Type B pancreatic cell (in vitro differentiated cells): ENCODE measurements around the gene RPS27L. TPM values are rescaled to one million over a fixed set of nuclear protein-coding genes. Genes with fewer than 3 reads are reported as not detected.

Experiments used
- DNase-seq: peaks from one replicate; pipeline ENCODE4 v3.0.0; 2021; ENCODE audit warnings: mixed read lengths; ENCODE audit not compliant: unreplicated experiment; ENCODE audit errors: extremely low spot score
- H3K27ac Mint-ChIP-seq: 2 replicates; pipeline ENCODE4 v1.8.0; 2021; ENCODE audit warnings: mild to moderate bottlenecking, mixed read lengths
- H3K27me3 Mint-ChIP-seq: 2 replicates; pipeline ENCODE4 v1.8.0; 2021; ENCODE audit warnings: mixed read lengths
- H3K36me3 Mint-ChIP-seq: 2 replicates; pipeline ENCODE4 v1.8.0; 2021; ENCODE audit warnings: mixed read lengths
- H3K4me1 Mint-ChIP-seq: one replicate; pipeline ENCODE4 v1.8.0; 2021; ENCODE audit warnings: mixed read lengths; ENCODE audit not compliant: unreplicated experiment
- H3K4me3 Mint-ChIP-seq: 2 replicates; pipeline ENCODE4 v1.8.0; 2021; ENCODE audit warnings: mild to moderate bottlenecking, mixed read lengths
- H3K9me3 Mint-ChIP-seq: 2 replicates; pipeline ENCODE4 v1.8.0; 2021; ENCODE audit warnings: mixed read lengths
- total RNA-seq: library from RNA; stranded (reverse); gene quantifications from 2 replicates; pipeline ENCODE4 v1.2.1, GENCODE V29; 2021; ENCODE audit warnings: low replicate concordance
- TF ChIP-seq, protein P1 (sequence below): fragments of 200-600 bp; sonication (generic); conservative IDR thresholded peaks from 2 replicates; pipeline ENCODE4 v1.5.0; 2021; ENCODE audit warnings: antibody characterized with exemption, mild to moderate bottlenecking

Gene RPS27L
- total RNA-seq, 1 donor from 2014 or later: 205 TPM

DNA sequence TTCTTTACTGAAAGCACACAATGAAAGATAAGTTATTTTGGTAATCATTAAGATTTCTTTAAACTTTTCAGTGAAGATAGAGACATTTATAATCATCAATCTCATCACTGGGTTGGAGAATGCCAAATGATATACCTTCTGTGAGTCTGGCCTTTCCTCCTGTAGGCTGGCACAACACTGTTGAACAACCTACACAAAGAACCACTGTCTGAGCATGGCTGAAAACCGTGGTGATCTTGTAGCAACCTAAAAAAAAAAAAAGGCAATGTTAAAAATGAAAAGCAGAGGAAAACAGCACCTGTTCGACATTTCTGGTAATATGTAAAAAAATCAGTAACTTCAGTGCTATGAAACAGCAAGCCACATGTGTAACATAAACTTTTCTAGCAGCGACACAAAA, 1.8 kb downstream of the RPS27L start:
- Mint-ChIP-seq H3K9me3 (no peaks in the 10 kb centered on the region), H3K27me3 (no peaks in the 10 kb centered on the region), H3K36me3 (peaks cover 27% of the 10 kb centered on the region), H3K4me3 (peak overlapping the region; percentile 99), H3K27ac (peak overlapping the region; percentile 74), H3K4me1 (peaks cover 5% of the 10 kb centered on the region)
- DNase-seq: no peak
- TF ChIP-seq, protein P1, sequence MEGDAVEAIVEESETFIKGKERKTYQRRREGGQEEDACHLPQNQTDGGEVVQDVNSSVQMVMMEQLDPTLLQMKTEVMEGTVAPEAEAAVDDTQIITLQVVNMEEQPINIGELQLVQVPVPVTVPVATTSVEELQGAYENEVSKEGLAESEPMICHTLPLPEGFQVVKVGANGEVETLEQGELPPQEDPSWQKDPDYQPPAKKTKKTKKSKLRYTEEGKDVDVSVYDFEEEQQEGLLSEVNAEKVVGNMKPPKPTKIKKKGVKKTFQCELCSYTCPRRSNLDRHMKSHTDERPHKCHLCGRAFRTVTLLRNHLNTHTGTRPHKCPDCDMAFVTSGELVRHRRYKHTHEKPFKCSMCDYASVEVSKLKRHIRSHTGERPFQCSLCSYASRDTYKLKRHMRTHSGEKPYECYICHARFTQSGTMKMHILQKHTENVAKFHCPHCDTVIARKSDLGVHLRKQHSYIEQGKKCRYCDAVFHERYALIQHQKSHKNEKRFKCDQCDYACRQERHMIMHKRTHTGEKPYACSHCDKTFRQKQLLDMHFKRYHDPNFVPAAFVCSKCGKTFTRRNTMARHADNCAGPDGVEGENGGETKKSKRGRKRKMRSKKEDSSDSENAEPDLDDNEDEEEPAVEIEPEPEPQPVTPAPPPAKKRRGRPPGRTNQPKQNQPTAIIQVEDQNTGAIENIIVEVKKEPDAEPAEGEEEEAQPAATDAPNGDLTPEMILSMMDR: no peak

DNA sequence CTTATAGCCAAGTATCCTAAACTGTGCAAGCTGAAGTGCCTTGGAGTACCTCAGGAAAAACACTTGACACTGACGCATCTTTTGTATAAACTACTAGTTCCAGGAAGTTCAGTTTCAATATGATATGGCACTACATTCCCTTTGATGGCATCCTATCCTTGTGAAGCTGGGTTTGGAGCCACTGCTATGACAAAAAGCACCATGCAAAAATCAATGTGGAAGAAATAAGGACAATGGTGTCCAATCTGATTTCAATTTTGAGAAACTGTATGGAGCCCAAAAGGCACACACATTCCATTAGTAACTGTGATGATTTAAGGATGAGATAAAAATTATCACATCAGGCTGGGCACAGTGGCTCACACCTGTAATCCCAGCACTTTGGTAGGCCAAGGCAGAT, 5.6 kb downstream of the RPS27L start:
- no peak overlapping the region for H3K4me3 Mint-ChIP-seq

DNA sequence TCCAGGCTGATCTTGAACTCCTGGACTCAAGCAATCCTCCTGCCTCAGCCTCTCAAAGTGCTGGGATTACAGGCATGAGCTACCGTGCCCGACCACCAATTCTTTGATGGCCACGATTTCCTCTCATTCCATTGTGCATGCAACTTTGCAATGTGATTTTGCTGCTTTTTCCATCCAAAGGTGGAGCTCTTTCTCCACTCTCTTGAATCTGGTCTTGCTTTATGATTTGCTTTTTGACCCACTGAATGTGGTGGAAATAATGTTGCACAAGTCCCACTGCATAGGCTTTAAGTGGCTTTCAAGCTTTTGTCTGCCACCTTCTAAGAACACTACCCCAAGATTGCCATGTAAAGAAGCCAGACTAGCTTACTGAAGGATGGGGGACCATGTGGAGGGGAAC, 10.6 kb downstream of the RPS27L start:
- DNase-seq: no peak
- Mint-ChIP-seq H3K36me3 (peaks cover 43% of the 10 kb centered on the region), H3K9me3 (no peaks in the 10 kb centered on the region), H3K27ac (no peak overlapping the region), H3K4me3 (no peak overlapping the region), H3K27me3 (no peaks in the 10 kb centered on the region), H3K4me1 (no peaks in the 10 kb centered on the region)
- TF ChIP-seq, protein P1: no peak

More for the DNA sequence above, 5.6 kb downstream of the RPS27L start:
- peaks cover 39% of the 10 kb centered on the region for H3K36me3 Mint-ChIP-seq
- TF ChIP-seq, protein P1: no peak
- H3K27me3 Mint-ChIP-seq: no peaks in the 10 kb centered on the region
- H3K4me1 Mint-ChIP-seq: peaks cover 5% of the 10 kb centered on the region
- H3K27ac Mint-ChIP-seq: no peak overlapping the region
- no peak for DNase-seq
- no peaks in the 10 kb centered on the region for H3K9me3 Mint-ChIP-seq

DNA sequence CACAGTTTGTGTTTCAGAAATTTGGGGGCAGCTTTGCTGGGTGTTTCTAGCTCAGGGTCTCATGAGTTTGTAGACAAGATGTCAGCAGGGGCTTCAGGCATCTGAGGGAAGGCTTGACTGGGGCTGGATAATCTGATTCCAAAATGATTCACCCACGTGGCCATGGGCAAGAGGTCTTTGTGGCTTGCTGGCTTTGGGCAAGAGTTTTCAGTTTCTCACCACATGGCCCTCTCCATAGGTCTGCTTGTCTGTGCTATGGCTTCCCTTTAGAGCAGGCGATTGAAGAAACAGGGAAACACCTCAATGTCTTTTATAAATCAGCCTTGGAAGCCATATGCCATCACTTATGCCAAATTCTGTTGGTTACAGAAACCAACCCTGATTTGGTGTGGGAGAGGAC, 11.9 kb downstream of the RPS27L start:
- no peak for DNase-seq
- TF ChIP-seq, protein P1: no peak
- no peak overlapping the region for H3K27ac Mint-ChIP-seq
- peaks cover 39% of the 10 kb centered on the region for H3K36me3 Mint-ChIP-seq
- no peaks in the 10 kb centered on the region for H3K27me3 Mint-ChIP-seq
- H3K9me3 Mint-ChIP-seq: no peaks in the 10 kb centered on the region
- no peaks in the 10 kb centered on the region for H3K4me1 Mint-ChIP-seq
- H3K4me3 Mint-ChIP-seq: no peak overlapping the region

DNA sequence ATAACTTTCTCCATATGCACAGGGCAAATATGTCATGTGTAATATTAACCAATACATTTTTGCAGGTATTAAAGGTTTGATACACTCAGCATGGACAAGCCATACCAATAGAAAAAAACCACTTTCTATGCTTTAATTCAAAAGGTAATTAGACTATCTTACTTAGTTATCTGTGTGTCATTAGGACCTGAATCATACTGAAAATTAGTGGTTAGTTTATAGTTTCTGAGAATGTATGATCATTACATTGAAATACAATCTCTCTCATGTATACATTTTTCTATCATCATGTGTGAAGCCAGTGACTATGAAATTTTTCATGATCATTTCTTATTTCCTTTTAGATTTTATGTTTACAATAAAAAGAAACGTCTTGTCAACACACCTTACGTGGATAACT, 16.3 kb downstream of the RPS27L start:
- no peaks in the 10 kb centered on the region for H3K27me3 Mint-ChIP-seq
- no peak overlapping the region for H3K4me3 Mint-ChIP-seq
- H3K4me1 Mint-ChIP-seq: no peaks in the 10 kb centered on the region
- H3K27ac Mint-ChIP-seq: no peak overlapping the region
- TF ChIP-seq, protein P1: no peak
- DNase-seq: no peak
- peaks cover 22% of the 10 kb centered on the region for H3K36me3 Mint-ChIP-seq
- H3K9me3 Mint-ChIP-seq: no peaks in the 10 kb centered on the region

DNA sequence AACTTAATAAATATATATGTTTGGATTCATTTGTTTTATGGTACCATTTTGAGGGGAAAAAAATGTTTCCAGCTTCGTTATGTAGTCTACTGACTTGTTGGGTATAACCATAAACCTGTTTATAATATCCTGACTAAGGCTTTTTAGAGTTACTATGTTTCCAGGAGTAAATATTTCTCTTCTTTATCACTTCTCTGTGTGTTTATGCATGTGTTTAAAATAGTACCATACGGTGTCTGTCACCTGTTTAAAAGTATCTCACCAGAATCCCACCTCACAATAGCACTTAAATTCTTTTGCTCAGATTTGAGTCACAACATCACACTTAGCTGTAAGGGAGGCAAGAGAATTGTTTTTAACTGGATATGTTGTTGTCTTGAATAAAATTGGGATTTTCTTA, 20.5 kb downstream of the RPS27L start:
- Mint-ChIP-seq H3K9me3 (no peaks in the 10 kb centered on the region), H3K4me3 (no peak overlapping the region), H3K27ac (no peak overlapping the region), H3K36me3 (no peaks in the 10 kb centered on the region), H3K4me1 (no peaks in the 10 kb centered on the region), H3K27me3 (no peaks in the 10 kb centered on the region)
- TF ChIP-seq, protein P1: no peak
- no peak for DNase-seq
